Colonic mucosa (tissue), 4 donors: Measurements from ENCODE around the gene RPS6KA6. TPM values are rescaled to one million over a fixed set of nuclear protein-coding genes. Genes with fewer than 3 reads are reported as not detected.
"Not testable (repeated sequence)": the region's sequence is repeated elsewhere in the genome, so short reads cannot be mapped to it uniquely, and the experiment has no call there.

Experiments
- DNase-seq: peaks from one replicate; pipeline ENCODE4 v3.0.0-alpha.2; 2020
- H3K27ac ChIP-seq: fragments of 200-600 bp; one replicate; pipeline ENCODE4 v1.8.0; 2021
- H3K27me3 ChIP-seq: fragments of 200-600 bp; one replicate; pipeline ENCODE4 v1.8.0; 2021
- H3K36me3 ChIP-seq: fragments of 200-600 bp; one replicate; pipeline ENCODE4 v1.8.0; 2021
- H3K4me1 ChIP-seq: fragments of 200-600 bp; one replicate; pipeline ENCODE4 v1.8.0; 2021; ENCODE audit warnings: mild to moderate bottlenecking
- H3K4me3 ChIP-seq: fragments of 200-600 bp; one replicate; pipeline ENCODE4 v1.8.0; 2021
- H3K9ac ChIP-seq, 2 donors: one replicate each; pipeline ENCODE4 v1.7.0; 2013; ENCODE audit warnings: control low read depth in 2 of 2, low read depth in 2 of 2, low read length in 2 of 2
- H3K9me3 ChIP-seq: fragments of 200-600 bp; one replicate; pipeline ENCODE4 v1.8.0; 2021
- intact Hi-C: fragments of 100-400 bp; cut with DNase I; formaldehyde crosslinking; loops from one replicate; pipeline ENCODE4 v1.14.1; 2022
- total RNA-seq, 2 donors: library from RNA; stranded (reverse); fragmentation: NEBNext Ultra II Directional in 1 of 2; extraction: Animal tissue kit (Norgen Biotek cat#: 25700) in 1 of 2; gene quantifications; one replicate each; pipeline ENCODE4 v1.2.1, GENCODE V29; 2021
- TF ChIP-seq, protein P1 (sequence below): fragments of 200-600 bp; IDR thresholded peaks from one replicate; pipeline ENCODE4 v1.8.0; 2022; ENCODE audit warnings: antibody characterized with exemption, mild to moderate bottlenecking
- donor health status: healthy.
- donor health status: DM: no; HTN: no; CAD: no.
- donor health status: DM: no; HTN: no; CAD: no.

RPS6KA6 gene
- total RNA-seq, 2 donors from 2014 or later, result 10.6 to 11.9 TPM

DNA sequence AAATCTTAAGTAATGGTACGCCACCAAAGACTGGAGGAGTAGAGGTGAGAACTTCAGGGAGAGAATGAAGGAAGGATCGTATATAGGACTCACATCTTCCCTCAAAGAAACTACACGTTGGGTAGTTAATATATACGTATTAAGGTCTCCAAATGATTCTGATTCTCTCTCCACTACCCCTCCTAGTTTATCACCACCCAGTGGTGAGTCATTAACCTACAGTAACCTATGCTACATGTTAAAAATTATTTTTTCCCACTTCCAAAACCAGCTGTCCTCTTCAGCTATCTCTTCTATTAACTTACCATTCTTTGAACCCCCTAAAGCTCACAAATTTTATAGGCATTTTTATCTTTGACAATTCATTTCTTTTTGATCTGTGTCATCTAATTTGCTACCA lies 69.7 kb downstream of the RPS6KA6 start:
- Histone ChIP-seq H3K27ac (peak overlapping the region; percentile 36), H3K9me3 (no peaks in the 10 kb centered on the region), H3K9ac (no peak overlapping the region), H3K4me3 (no peak overlapping the region), H3K27me3 (no peaks in the 10 kb centered on the region), H3K36me3 (no peaks in the 10 kb centered on the region), H3K4me1 (no peaks in the 10 kb centered on the region)
- DNase-seq, result no peak
- TF ChIP-seq, protein P1, sequence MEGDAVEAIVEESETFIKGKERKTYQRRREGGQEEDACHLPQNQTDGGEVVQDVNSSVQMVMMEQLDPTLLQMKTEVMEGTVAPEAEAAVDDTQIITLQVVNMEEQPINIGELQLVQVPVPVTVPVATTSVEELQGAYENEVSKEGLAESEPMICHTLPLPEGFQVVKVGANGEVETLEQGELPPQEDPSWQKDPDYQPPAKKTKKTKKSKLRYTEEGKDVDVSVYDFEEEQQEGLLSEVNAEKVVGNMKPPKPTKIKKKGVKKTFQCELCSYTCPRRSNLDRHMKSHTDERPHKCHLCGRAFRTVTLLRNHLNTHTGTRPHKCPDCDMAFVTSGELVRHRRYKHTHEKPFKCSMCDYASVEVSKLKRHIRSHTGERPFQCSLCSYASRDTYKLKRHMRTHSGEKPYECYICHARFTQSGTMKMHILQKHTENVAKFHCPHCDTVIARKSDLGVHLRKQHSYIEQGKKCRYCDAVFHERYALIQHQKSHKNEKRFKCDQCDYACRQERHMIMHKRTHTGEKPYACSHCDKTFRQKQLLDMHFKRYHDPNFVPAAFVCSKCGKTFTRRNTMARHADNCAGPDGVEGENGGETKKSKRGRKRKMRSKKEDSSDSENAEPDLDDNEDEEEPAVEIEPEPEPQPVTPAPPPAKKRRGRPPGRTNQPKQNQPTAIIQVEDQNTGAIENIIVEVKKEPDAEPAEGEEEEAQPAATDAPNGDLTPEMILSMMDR, result no peak
- intact Hi-C loops, result no loop called here

DNA sequence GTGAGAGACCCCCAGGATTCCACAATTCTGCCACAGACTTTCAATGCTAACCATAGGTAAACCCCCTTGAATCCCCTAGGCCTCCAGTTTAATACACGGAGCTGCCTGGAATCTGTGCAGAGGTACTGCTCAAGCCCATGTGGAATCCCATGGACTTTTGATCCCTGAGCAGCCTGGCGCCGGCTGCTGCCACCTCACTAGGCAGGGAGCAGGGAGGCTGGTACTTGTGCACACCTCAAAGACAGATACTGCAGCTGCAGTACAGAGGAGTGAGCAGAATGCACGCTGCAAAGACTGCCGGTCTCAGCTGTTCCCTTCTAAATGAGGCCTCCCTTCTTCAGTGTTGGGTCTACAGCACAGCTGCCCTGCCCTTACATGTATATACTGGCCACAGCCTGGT lies 79.4 kb downstream of the RPS6KA6 start:
- Histone ChIP-seq H3K4me1 (no peaks in the 10 kb centered on the region), H3K27ac (no peak overlapping the region), H3K4me3 (no peak overlapping the region), H3K9ac (no peak overlapping the region), H3K36me3 (no peaks in the 10 kb centered on the region), H3K27me3 (no peaks in the 10 kb centered on the region), H3K9me3 (no peaks in the 10 kb centered on the region)
- intact Hi-C loops, result no loop called here
- TF ChIP-seq, protein P1, result no peak
- DNase-seq, result peak; percentile 28

DNA sequence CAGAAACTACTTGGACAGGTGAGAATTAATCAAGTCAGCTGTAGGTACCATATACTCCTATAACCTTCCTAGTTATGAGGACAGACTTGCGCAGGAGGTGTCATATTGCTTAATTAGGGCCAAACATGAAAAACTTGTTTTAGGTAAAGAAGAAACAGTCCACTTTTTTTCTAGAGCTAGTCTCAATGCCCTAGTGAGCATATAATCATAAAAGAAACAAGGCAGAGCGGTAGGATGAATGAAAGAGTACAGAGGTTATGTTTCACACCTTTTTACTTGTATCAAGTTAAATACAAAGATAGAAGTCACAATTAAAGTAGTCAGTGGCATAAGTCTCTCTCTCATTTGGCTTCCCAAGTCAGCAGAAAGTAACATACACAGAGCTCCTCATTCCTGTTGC lies 88.9 kb downstream of the RPS6KA6 start:
- TF ChIP-seq, protein P1, result no peak
- intact Hi-C loops, result no loop called here
- H3K27me3 ChIP-seq, result no peaks in the 10 kb centered on the region
- no peak overlapping the region for H3K27ac ChIP-seq
- H3K4me1 ChIP-seq, result no peaks in the 10 kb centered on the region
- H3K9me3 ChIP-seq, result no peaks in the 10 kb centered on the region
- no peaks in the 10 kb centered on the region for H3K36me3 ChIP-seq
- no peak overlapping the region for H3K4me3 ChIP-seq
- no peak overlapping the region for H3K9ac ChIP-seq
- no peak for DNase-seq

DNA sequence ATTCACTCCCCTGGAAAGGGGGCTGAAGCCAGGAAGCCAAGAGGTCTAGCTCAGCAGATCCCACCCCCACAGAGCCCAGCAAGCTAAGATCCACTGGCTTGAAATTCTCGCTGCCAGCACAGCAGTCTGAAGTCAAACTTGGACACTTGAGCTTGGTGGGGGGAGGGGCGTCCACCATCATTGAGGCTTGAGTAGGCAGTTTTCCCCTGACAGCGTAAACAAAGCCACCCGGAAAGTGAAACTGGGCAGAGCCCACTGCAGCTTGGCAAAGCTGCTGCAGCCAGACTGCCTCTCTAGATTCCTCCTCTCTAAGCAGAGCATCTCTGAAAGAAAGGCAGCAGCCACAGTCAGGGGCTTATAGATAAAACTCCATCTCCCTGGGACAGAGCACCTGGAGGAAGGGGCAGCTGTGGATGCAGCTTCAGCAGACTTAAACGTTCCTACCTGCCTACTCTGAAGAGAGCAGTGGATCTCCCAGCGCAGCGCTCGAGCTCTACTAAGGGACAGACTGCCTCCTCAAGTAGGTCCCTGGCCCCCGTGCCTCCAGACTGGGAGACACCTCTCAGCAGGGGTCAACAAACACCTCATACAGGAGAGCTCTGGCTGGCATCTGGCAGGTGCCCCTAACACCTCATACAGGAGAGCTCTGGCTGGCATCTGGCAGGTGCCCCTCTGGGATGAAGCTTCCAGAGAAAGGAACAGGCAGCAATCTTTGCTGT lies 108.4 kb downstream of the RPS6KA6 start:
- H3K27me3 ChIP-seq, H3K27ac ChIP-seq, intact Hi-C loops, H3K9me3 ChIP-seq, H3K4me1 ChIP-seq, H3K9ac ChIP-seq, DNase-seq, H3K4me3 ChIP-seq, H3K36me3 ChIP-seq: not testable (repeated sequence)

DNA sequence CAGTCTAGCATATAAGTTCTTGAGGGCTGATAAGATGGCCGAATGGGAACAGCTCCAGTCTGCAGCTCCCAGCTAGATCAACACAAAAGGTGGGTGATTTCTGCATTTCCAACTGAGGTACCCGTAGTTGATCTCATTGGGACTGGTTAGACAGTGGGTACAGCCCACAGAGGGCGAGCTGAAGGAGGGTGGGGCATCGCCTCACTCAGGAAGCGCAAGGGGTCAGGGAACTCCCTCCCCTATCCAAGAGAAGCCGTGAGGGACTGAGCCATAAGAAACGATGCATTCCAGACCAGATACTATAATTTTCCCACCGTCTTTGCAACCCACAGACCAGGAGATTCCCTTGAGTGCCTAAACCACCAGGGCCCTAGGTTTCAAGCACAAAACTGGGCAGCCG lies 109.0 kb downstream of the RPS6KA6 start:
- H3K9ac ChIP-seq, result no peak overlapping the region
- no peaks in the 10 kb centered on the region for H3K36me3 ChIP-seq
- H3K27me3 ChIP-seq, result no peaks in the 10 kb centered on the region
- no peak overlapping the region for H3K27ac ChIP-seq
- no peaks in the 10 kb centered on the region for H3K4me1 ChIP-seq
- no peak overlapping the region for H3K4me3 ChIP-seq
- H3K9me3 ChIP-seq, result no peaks in the 10 kb centered on the region
- intact Hi-C loops, result no loop called here
- TF ChIP-seq, protein P1, result no peak
- no peak for DNase-seq

DNA sequence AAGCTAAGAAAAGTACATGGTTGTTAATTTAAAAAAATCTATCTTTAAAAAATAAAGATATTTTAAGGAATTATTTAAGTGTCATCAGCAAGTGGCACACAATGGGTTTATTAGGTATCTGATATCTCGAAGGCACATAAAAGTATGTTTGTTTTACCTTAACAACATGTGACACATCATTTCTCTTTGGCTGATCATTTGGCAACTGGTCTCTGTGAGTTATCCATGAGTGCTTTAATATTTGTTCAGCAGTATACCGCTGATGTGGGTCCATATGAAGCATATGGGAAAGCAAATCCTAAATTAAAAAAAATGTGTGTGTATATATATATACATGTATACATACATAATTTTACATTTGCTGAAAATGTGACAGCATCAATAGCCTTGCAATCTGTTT lies 123.2 kb downstream of the RPS6KA6 start:
- intact Hi-C loops, result no loop called here
- DNase-seq, result no peak
- H3K4me1 ChIP-seq, result no peaks in the 10 kb centered on the region

More for the DNA sequence above, 123.2 kb downstream of the RPS6KA6 start:
- Histone ChIP-seq H3K27me3 (no peaks in the 10 kb centered on the region), H3K4me3 (no peak overlapping the region), H3K27ac (no peak overlapping the region), H3K9me3 (no peaks in the 10 kb centered on the region), H3K9ac (no peak overlapping the region), H3K36me3 (no peaks in the 10 kb centered on the region)
- TF ChIP-seq, protein P1, result no peak
